ENCODE data around the gene JPH2.
"Not testable (repeated sequence)": the region's sequence is repeated elsewhere in the genome, so short reads cannot be mapped to it uniquely, and the experiment has no call there.

The JPH2 gene

GRCh38 chr20:44187054-44187771 is at the start of gene JPH2:
Gene JPH2 (minus strand): TSS chr20:44187188. CDS start chr20:44186705, 483 bp downstream.
- DNase-seq, result peak in 1 of 3 donors; percentile 19

GRCh38 chr20:44235702-44236101 is 48.7 kb upstream of the JPH2 start:
- DNase-seq, result no peak

GRCh38 chr20:44234566-44235317 is 47.8 kb upstream of the JPH2 start:
- DNase-seq, result no peak

GRCh38 chr20:44233436-44234016 is 46.5 kb upstream of the JPH2 start:
- no peak for DNase-seq

- not testable (repeated sequence) for DNase-seq
Measured at GRCh38 chr20:44232469-44232856, 45.5 kb upstream of the JPH2 start.

- no peak for DNase-seq
Measured at GRCh38 chr20:44231713-44232468, 44.9 kb upstream of the JPH2 start.

GRCh38 chr20:44231193-44231592 is 44.2 kb upstream of the JPH2 start:
- no peak for DNase-seq

- DNase-seq, result no peak
Measured at GRCh38 chr20:44228465-44229258, 41.7 kb upstream of the JPH2 start.

- no peak for DNase-seq
Measured at GRCh38 chr20:44224637-44225036, 37.6 kb upstream of the JPH2 start.

GRCh38 chr20:44223721-44224120 is 36.7 kb upstream of the JPH2 start:
- no peak for DNase-seq

- no peak for DNase-seq
Measured at GRCh38 chr20:44222633-44223368, 35.8 kb upstream of the JPH2 start.

- no peak for DNase-seq
Measured at GRCh38 chr20:44222027-44222426, 35.0 kb upstream of the JPH2 start.

- DNase-seq, result no peak
Measured at GRCh38 chr20:44221368-44221954, 34.5 kb upstream of the JPH2 start.

GRCh38 chr20:44219791-44220190 is 32.8 kb upstream of the JPH2 start:
- DNase-seq, result no peak

GRCh38 chr20:44219170-44219730 is 32.3 kb upstream of the JPH2 start:
- no peak for DNase-seq

- DNase-seq, result no peak
Measured at GRCh38 chr20:44218446-44218845, 31.5 kb upstream of the JPH2 start.

- DNase-seq, result peak; percentile 81 to 90 (median 85)
Measured at GRCh38 chr20:44217342-44218092, 30.5 kb upstream of the JPH2 start.

GRCh38 chr20:44215125-44215524 is 28.1 kb upstream of the JPH2 start:
- DNase-seq, result peak; percentile 67 to 78 (median 72)

GRCh38 chr20:44212792-44213191 is 25.8 kb upstream of the JPH2 start:
- no peak for DNase-seq
